IPS-15b (cell line): ENCODE results near the gene FUCA1.

Experiments used
- H3K27me3 ChIP-seq: one replicate; pipeline ENCODE4 v1.6.1; 2013; ENCODE audit warnings: low read length; ENCODE audit not compliant: control insufficient read depth, insufficient read depth
- H3K36me3 ChIP-seq: one replicate; pipeline ENCODE4 v1.6.1; 2013; ENCODE audit warnings: low read length; ENCODE audit not compliant: control insufficient read depth, insufficient read depth
- H3K4me1 ChIP-seq: one replicate; pipeline ENCODE4 v1.6.1; 2013; ENCODE audit warnings: mild to moderate bottlenecking, low read length; ENCODE audit not compliant: control insufficient read depth, insufficient read depth
- H3K4me3 ChIP-seq: one replicate; pipeline ENCODE4 v1.5.1; 2013; ENCODE audit warnings: low read depth, low read length
- H3K9ac ChIP-seq: one replicate; pipeline ENCODE4 v1.6.1; 2013; ENCODE audit warnings: low read depth, mild to moderate bottlenecking, low read length
- H3K9me3 ChIP-seq: one replicate; pipeline ENCODE4 v1.6.1; 2013; ENCODE audit warnings: mild to moderate bottlenecking, low read length; ENCODE audit not compliant: control insufficient read depth, insufficient read depth

Gene FUCA1

GRCh38 chr1:23885222-23885621 lies 17.1 kb upstream of the FUCA1 start:
- Histone ChIP-seq H3K9ac (no peak overlapping the region), H3K36me3 (no peaks in the 10 kb centered on the region), H3K27me3 (no peaks in the 10 kb centered on the region), H3K9me3 (no peaks in the 10 kb centered on the region), H3K4me1 (no peaks in the 10 kb centered on the region), H3K4me3 (no peak overlapping the region)

- Histone ChIP-seq H3K4me1 (no peaks in the 10 kb centered on the region), H3K9ac (no peak overlapping the region), H3K27me3 (no peaks in the 10 kb centered on the region), H3K9me3 (no peaks in the 10 kb centered on the region), H3K4me3 (no peak overlapping the region), H3K36me3 (no peaks in the 10 kb centered on the region)
These were observed 14.7 kb upstream of the FUCA1 start for GRCh38 chr1:23882746-23883145.

GRCh38 chr1:23879809-23880208 lies 11.7 kb upstream of the FUCA1 start:
- Histone ChIP-seq H3K9ac (no peak overlapping the region), H3K4me3 (no peak overlapping the region), H3K9me3 (no peaks in the 10 kb centered on the region), H3K4me1 (no peaks in the 10 kb centered on the region), H3K36me3 (no peaks in the 10 kb centered on the region), H3K27me3 (no peaks in the 10 kb centered on the region)

- H3K4me3 ChIP-seq = no peak overlapping the region
- H3K4me1 ChIP-seq = no peaks in the 10 kb centered on the region
- no peaks in the 10 kb centered on the region for H3K27me3 ChIP-seq
- H3K9ac ChIP-seq = no peak overlapping the region
- no peaks in the 10 kb centered on the region for H3K36me3 ChIP-seq
- no peaks in the 10 kb centered on the region for H3K9me3 ChIP-seq
These were observed 10.6 kb upstream of the FUCA1 start for GRCh38 chr1:23878668-23879067.

GRCh38 chr1:23875382-23875781 lies 7.3 kb upstream of the FUCA1 start:
- Histone ChIP-seq H3K27me3 (peaks cover 2% of the 10 kb centered on the region), H3K9me3 (no peaks in the 10 kb centered on the region), H3K4me1 (no peaks in the 10 kb centered on the region), H3K4me3 (no peak overlapping the region), H3K9ac (no peak overlapping the region), H3K36me3 (no peaks in the 10 kb centered on the region)

GRCh38 chr1:23872421-23872820 lies 4.3 kb upstream of the FUCA1 start:
- Histone ChIP-seq H3K27me3 (peaks cover 15% of the 10 kb centered on the region), H3K4me3 (no peak overlapping the region), H3K9me3 (no peaks in the 10 kb centered on the region), H3K4me1 (no peaks in the 10 kb centered on the region), H3K9ac (no peak overlapping the region), H3K36me3 (no peaks in the 10 kb centered on the region)

- Histone ChIP-seq H3K27me3 (peaks cover 27% of the 10 kb centered on the region), H3K4me3 (no peak overlapping the region), H3K9me3 (no peaks in the 10 kb centered on the region), H3K4me1 (no peaks in the 10 kb centered on the region), H3K9ac (no peak overlapping the region), H3K36me3 (no peaks in the 10 kb centered on the region)
These were observed 961 bp upstream of the FUCA1 start for GRCh38 chr1:23869051-23869450.

GRCh38 chr1:23868557-23869016 lies 497 bp upstream of the FUCA1 start:
- H3K9me3 ChIP-seq = no peaks in the 10 kb centered on the region
- peaks cover 27% of the 10 kb centered on the region for H3K27me3 ChIP-seq
- no peak overlapping the region for H3K9ac ChIP-seq
- H3K36me3 ChIP-seq = no peaks in the 10 kb centered on the region
- no peaks in the 10 kb centered on the region for H3K4me1 ChIP-seq
- peak overlapping the region; percentile 4 for H3K4me3 ChIP-seq

- peaks cover 27% of the 10 kb centered on the region for H3K27me3 ChIP-seq
- peak overlapping the region; percentile 85 for H3K4me3 ChIP-seq
- H3K4me1 ChIP-seq = no peaks in the 10 kb centered on the region
- H3K9me3 ChIP-seq = no peaks in the 10 kb centered on the region
- peak overlapping the region; percentile 57 for H3K9ac ChIP-seq
- no peaks in the 10 kb centered on the region for H3K36me3 ChIP-seq
These were observed 572 bp downstream of the FUCA1 start for GRCh38 chr1:23867542-23867894.

- H3K9ac ChIP-seq = no peak overlapping the region
- no peaks in the 10 kb centered on the region for H3K4me1 ChIP-seq
- no peaks in the 10 kb centered on the region for H3K9me3 ChIP-seq
- H3K27me3 ChIP-seq = peaks cover 26% of the 10 kb centered on the region
- H3K4me3 ChIP-seq = no peak overlapping the region
- H3K36me3 ChIP-seq = no peaks in the 10 kb centered on the region
These were observed 2.6 kb downstream of the FUCA1 start for GRCh38 chr1:23865543-23865930.

GRCh38 chr1:23864801-23865542 lies 3.1 kb downstream of the FUCA1 start:
- H3K9me3 ChIP-seq = no peaks in the 10 kb centered on the region
- H3K4me1 ChIP-seq = no peaks in the 10 kb centered on the region
- no peak overlapping the region for H3K4me3 ChIP-seq
- peaks cover 25% of the 10 kb centered on the region for H3K27me3 ChIP-seq
- H3K9ac ChIP-seq = no peak overlapping the region
- no peaks in the 10 kb centered on the region for H3K36me3 ChIP-seq

GRCh38 chr1:23862640-23863039 lies 5.5 kb downstream of the FUCA1 start:
- H3K9me3 ChIP-seq = no peaks in the 10 kb centered on the region
- no peak overlapping the region for H3K9ac ChIP-seq
- H3K4me3 ChIP-seq = no peak overlapping the region
- H3K4me1 ChIP-seq = no peaks in the 10 kb centered on the region
- no peaks in the 10 kb centered on the region for H3K36me3 ChIP-seq
- H3K27me3 ChIP-seq = peaks cover 15% of the 10 kb centered on the region
